Naive thymus-derived CD4-positive, alpha-beta T cell (primary cell): ENCODE data around the gene LILRB2. TPM values are rescaled to one million over a fixed set of nuclear protein-coding genes. Genes with fewer than 3 reads are reported as not detected.
"Not testable (repeated sequence)": the region's sequence is repeated elsewhere in the genome, so short reads cannot be mapped to it uniquely, and the experiment has no call there.

Experiments
- ATAC-seq: fragments of 150-1000 bp; cut with Tn5 transposase; 2 replicates; pipeline ENCODE4 v1.10.0; 2021; ENCODE audit warnings: mild to moderate bottlenecking, moderate library complexity
- CTCF ChIA-PET: fragments of 350-600 bp; sonication (Branson Sonifier 250); formaldehyde crosslinking; loops from one replicate; lab custom pipeline; 2021; ENCODE audit warnings: antibody characterized with exemption; lab: Charles Lee
- POLR2A ChIA-PET: fragments of 350-600 bp; sonication (Branson Sonifier 250); formaldehyde crosslinking; loops from one replicate; lab custom pipeline; 2021; ENCODE audit warnings: antibody characterized with exemption, inconsistent platforms; lab: Charles Lee
- DNase-seq, 9 donors: peaks; one replicate each; pipeline versions ENCODE4 v3.0.0 to v3.0.0-alpha.2; 2020 to 2022; ENCODE audit warnings: mixed read lengths in 1 of 9
- H3K27ac ChIP-seq: one replicate; pipeline ENCODE4 v1.7.0; 2013; ENCODE audit warnings: mild to moderate bottlenecking, low read depth, low read length, moderate library complexity
- H3K27me3 ChIP-seq, 2 donors: one replicate each; pipeline ENCODE4 v1.7.0; 2013; ENCODE audit warnings: low read length in 2 of 2, mild to moderate bottlenecking in 2 of 2, moderate library complexity in 2 of 2; ENCODE audit not compliant: control insufficient read depth in 2 of 2, insufficient read depth in 2 of 2
- H3K36me3 ChIP-seq, 3 experiments: 1 replicate in 2 of 3; 2 replicates in 1 of 3; pipeline ENCODE4 v1.7.0; 2013; ENCODE audit warnings: low read length in 3 of 3, mild to moderate bottlenecking in 3 of 3, moderate library complexity in 1 of 3; ENCODE audit not compliant: insufficient read depth in 3 of 3, control insufficient read depth in 2 of 3
- H3K4me1 ChIP-seq, 2 donors: one replicate each; pipeline ENCODE4 v1.7.0; 2013; ENCODE audit warnings: low read length in 2 of 2, mild to moderate bottlenecking in 2 of 2, moderate library complexity in 1 of 2; ENCODE audit not compliant: control insufficient read depth in 2 of 2, insufficient read depth in 2 of 2
- H3K4me3 ChIP-seq: 2 replicates; pipeline ENCODE4 v1.7.0; 2013; ENCODE audit warnings: mild to moderate bottlenecking, low read length
- H3K9me3 ChIP-seq, 3 experiments: 1 replicate in 2 of 3; 2 replicates in 1 of 3; pipeline ENCODE4 v1.7.0; 2013; ENCODE audit warnings: low read length in 3 of 3; ENCODE audit not compliant: control insufficient read depth in 2 of 3
- H3K27ac Mint-ChIP-seq, 9 donors: one replicate each; pipeline ENCODE4 v1.8.0; 2020 to 2022; ENCODE audit warnings: mixed read lengths in 9 of 9, mild to moderate bottlenecking in 8 of 9, moderate library complexity in 5 of 9, inconsistent platforms in 2 of 9
- H3K27me3 Mint-ChIP-seq, 5 donors: one replicate each; pipeline ENCODE4 v1.8.0; 2021 to 2022; ENCODE audit warnings: mixed read lengths in 5 of 5, mild to moderate bottlenecking in 1 of 5
- H3K36me3 Mint-ChIP-seq, 5 donors: one replicate each; pipeline ENCODE4 v1.8.0; 2020 to 2022; ENCODE audit warnings: mixed read lengths in 5 of 5, mild to moderate bottlenecking in 3 of 5, inconsistent platforms in 1 of 5
- H3K4me1 Mint-ChIP-seq, 7 donors: one replicate each; pipeline ENCODE4 v1.8.0; 2020 to 2022; ENCODE audit warnings: mixed read lengths in 7 of 7, mild to moderate bottlenecking in 3 of 7, inconsistent platforms in 1 of 7
- H3K4me3 Mint-ChIP-seq, 10 donors: one replicate each; pipeline ENCODE4 v1.8.0; 2020 to 2022; ENCODE audit warnings: mild to moderate bottlenecking in 10 of 10, mixed read lengths in 10 of 10, moderate library complexity in 6 of 10, inconsistent platforms in 2 of 10
- H3K9me3 Mint-ChIP-seq, 11 donors: one replicate each; pipeline ENCODE4 v1.8.0; 2020 to 2022; ENCODE audit warnings: mixed read lengths in 11 of 11, mild to moderate bottlenecking in 4 of 11, inconsistent platforms in 1 of 11, moderate library complexity in 1 of 11
- intact Hi-C, 2 donors: fragments of 100-400 bp; cut with micrococcal nuclease; formaldehyde crosslinking; loops; one replicate each; pipeline ENCODE4 v1.15.1; 2023
- polyA plus RNA-seq, 2 donors: library from polyadenylated mRNA; unstranded; fragments of 300-500 nt; fragmentation: Illumina TruSeq; gene quantifications; one replicate each; pipeline ENCODE4 v1.2.3, GENCODE V29; 2021
- total RNA-seq, 6 experiments: library from RNA in 5 of 6; stranded (reverse) in 5 of 6; gene quantifications; 1 replicate in 5 of 6; 2 replicates in 1 of 6; pipeline ENCODE4 v1.2.3 and lab custom pipeline; 2021 to 2026

Gene LILRB2
- total and polyA plus RNA-seq, 7 experiments from 2014 or later, result 0.12 to 131 (median 1.6) TPM; not detected in 2

GRCh38 chr19:54278571-54279195 is 2.2 kb downstream of the LILRB2 start:
- Mint-ChIP-seq H3K27ac (peak overlapping the region in 1 of 9 donors; percentile 36), H3K27me3 (peaks cover 27 to 54% (median 28%) of the 10 kb centered on the region in 5 donors)
- POLR2A ChIA-PET, H3K4me3 Mint-ChIP-seq, H3K36me3 Mint-ChIP-seq, H3K4me1 ChIP-seq, H3K36me3 ChIP-seq, H3K4me1 Mint-ChIP-seq, H3K4me3 ChIP-seq, DNase-seq, ATAC-seq, H3K27me3 ChIP-seq, H3K9me3 ChIP-seq, CTCF ChIA-PET, H3K27ac ChIP-seq, intact Hi-C loops, H3K9me3 Mint-ChIP-seq: not testable (repeated sequence)

- H3K36me3 ChIP-seq, DNase-seq, H3K27me3 ChIP-seq, H3K9me3 Mint-ChIP-seq, H3K9me3 ChIP-seq, H3K36me3 Mint-ChIP-seq, intact Hi-C loops, H3K4me3 ChIP-seq, ATAC-seq, H3K27ac ChIP-seq, POLR2A ChIA-PET, H3K4me3 Mint-ChIP-seq, CTCF ChIA-PET, H3K4me1 ChIP-seq: not testable (repeated sequence)
- peak overlapping the region in 1 of 9 donors; percentile 36 for H3K27ac Mint-ChIP-seq
- H3K27me3 Mint-ChIP-seq, result peaks cover 24 to 54% (median 28%) of the 10 kb centered on the region in 5 donors
- peaks cover 0 to 11% (median 0%) of the 10 kb centered on the region in 7 donors for H3K4me1 Mint-ChIP-seq
Measured at GRCh38 chr19:54278056-54278455, 2.9 kb downstream of the LILRB2 start.

- ATAC-seq, H3K4me1 ChIP-seq, H3K27ac ChIP-seq, H3K36me3 ChIP-seq, DNase-seq, H3K36me3 Mint-ChIP-seq, H3K9me3 Mint-ChIP-seq, H3K27me3 ChIP-seq, H3K9me3 ChIP-seq, POLR2A ChIA-PET, H3K4me3 ChIP-seq, H3K27ac Mint-ChIP-seq, H3K4me1 Mint-ChIP-seq, H3K4me3 Mint-ChIP-seq, CTCF ChIA-PET, intact Hi-C loops: not testable (repeated sequence)
- H3K27me3 Mint-ChIP-seq, result peaks cover 20 to 58% (median 29%) of the 10 kb centered on the region in 5 donors
Measured at GRCh38 chr19:54277111-54277615, 3.7 kb downstream of the LILRB2 start.

GRCh38 chr19:54275951-54276350 is 5.0 kb downstream of the LILRB2 start:
- H3K4me3 ChIP-seq, result no peak overlapping the region
- H3K4me1 ChIP-seq, result no peaks in the 10 kb centered on the region
- H3K36me3 ChIP-seq, result no peaks in the 10 kb centered on the region
- Mint-ChIP-seq H3K27ac (no peak overlapping the region), H3K9me3 (no peaks in the 10 kb centered on the region), H3K36me3 (no peaks in the 10 kb centered on the region), H3K4me3 (no peak overlapping the region), H3K4me1 (peaks cover 0 to 4% (median 0%) of the 10 kb centered on the region in 7 donors), H3K27me3 (peaks cover 12 to 59% (median 24%) of the 10 kb centered on the region in 5 donors)
- CTCF ChIA-PET, result no interaction called here
- DNase-seq (no peak), ATAC-seq (no peak)
- POLR2A ChIA-PET, result no interaction called here
- no peak overlapping the region for H3K27ac ChIP-seq
- no peaks in the 10 kb centered on the region for H3K9me3 ChIP-seq
- intact Hi-C loops, result no loop called here
- H3K27me3 ChIP-seq, result no peaks in the 10 kb centered on the region

GRCh38 chr19:54274516-54274915 is 6.4 kb downstream of the LILRB2 start:
- CTCF ChIA-PET, H3K4me3 Mint-ChIP-seq, H3K9me3 ChIP-seq, H3K27ac ChIP-seq, POLR2A ChIA-PET, intact Hi-C loops, H3K27me3 ChIP-seq, H3K4me1 Mint-ChIP-seq, H3K36me3 ChIP-seq, ATAC-seq, H3K36me3 Mint-ChIP-seq, H3K9me3 Mint-ChIP-seq, H3K27ac Mint-ChIP-seq, H3K4me3 ChIP-seq, H3K4me1 ChIP-seq, DNase-seq: not testable (repeated sequence)
- H3K27me3 Mint-ChIP-seq, result peaks cover 8 to 56% (median 19%) of the 10 kb centered on the region in 5 donors

GRCh38 chr19:54273821-54274220 is 7.1 kb downstream of the LILRB2 start:
- no peak overlapping the region for H3K4me3 Mint-ChIP-seq
- Histone ChIP-seq H3K4me3 (no peak overlapping the region), H3K27me3 (no peaks in the 10 kb centered on the region), H3K27ac (no peak overlapping the region), H3K4me1 (no peaks in the 10 kb centered on the region), H3K9me3 (no peaks in the 10 kb centered on the region), H3K36me3 (no peaks in the 10 kb centered on the region)
- H3K27ac Mint-ChIP-seq, result no peak overlapping the region
- H3K36me3 Mint-ChIP-seq, result no peaks in the 10 kb centered on the region
- intact Hi-C loops, result no loop called here
- H3K4me1 Mint-ChIP-seq, result peaks cover 0 to 2% (median 0%) of the 10 kb centered on the region in 7 donors
- no peaks in the 10 kb centered on the region for H3K9me3 Mint-ChIP-seq
- ATAC-seq (no peak), DNase-seq (no peak)
- CTCF ChIA-PET, result no interaction called here
- H3K27me3 Mint-ChIP-seq, result peaks cover 5 to 50% (median 17%) of the 10 kb centered on the region in 5 donors
- POLR2A ChIA-PET, result no interaction called here

GRCh38 chr19:54272181-54272580 is 8.7 kb downstream of the LILRB2 start:
- H3K4me1 Mint-ChIP-seq, H3K9me3 Mint-ChIP-seq, H3K4me3 ChIP-seq, H3K36me3 Mint-ChIP-seq, DNase-seq, H3K4me3 Mint-ChIP-seq, H3K27ac ChIP-seq, H3K27ac Mint-ChIP-seq, POLR2A ChIA-PET, H3K27me3 ChIP-seq, H3K36me3 ChIP-seq, CTCF ChIA-PET, H3K9me3 ChIP-seq, intact Hi-C loops, H3K4me1 ChIP-seq: not testable (repeated sequence)
- H3K27me3 Mint-ChIP-seq, result peaks cover 5 to 40% (median 15%) of the 10 kb centered on the region in 5 donors
- peak; percentile 40 for ATAC-seq
